GM08714 (cell line): ENCODE data around the gene COLEC12.

Experiments used
- H3K4me3 ChIP-seq: fragments of 200-500 bp; sonication (Bioruptor generic); 2 replicates; pipeline ENCODE4 v1.5.1; 2014; ENCODE audit warnings: mild to moderate bottlenecking, low read length, inconsistent platforms
- ZNF274 ChIP-seq: IDR thresholded peaks from 2 replicates; pipeline ENCODE4 v1.6.1; 2012; ENCODE audit warnings: mild to moderate bottlenecking, low read depth, low read length

Gene COLEC12

DNA sequence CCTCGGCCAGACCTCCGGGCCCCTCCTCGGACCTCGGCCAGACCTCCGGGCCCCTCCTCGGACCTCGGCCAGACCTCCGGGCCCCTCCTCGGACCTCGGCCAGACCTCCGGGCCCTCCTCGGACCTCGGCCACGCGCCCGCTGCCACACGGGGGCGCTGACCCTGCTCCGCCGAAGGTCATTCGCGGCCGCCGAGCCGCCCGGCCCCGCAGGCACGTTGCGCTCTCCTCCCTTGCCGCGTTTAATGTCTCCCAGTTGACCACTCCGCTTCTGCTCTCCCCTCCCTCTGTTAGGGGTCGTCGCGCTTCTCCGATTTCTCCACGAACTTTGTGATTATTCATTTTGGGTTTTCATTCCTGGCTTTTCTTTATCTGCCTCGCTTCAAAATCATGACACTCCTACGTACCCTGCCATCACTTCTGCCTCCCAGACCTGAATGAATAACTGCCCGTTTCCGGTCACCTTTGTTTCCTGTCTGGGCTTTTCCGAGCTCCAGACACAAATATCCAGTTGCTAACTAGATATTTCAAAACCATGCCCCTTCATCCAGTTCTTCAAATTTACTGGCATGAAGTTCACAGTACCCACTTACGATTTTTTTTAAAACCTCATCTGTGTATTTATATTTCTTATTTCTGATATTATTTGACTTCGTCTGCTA is 14.8 kb upstream of the COLEC12 start:
- no peak for TF ChIP-seq ZNF274
- no peak overlapping the region for H3K4me3 ChIP-seq

DNA sequence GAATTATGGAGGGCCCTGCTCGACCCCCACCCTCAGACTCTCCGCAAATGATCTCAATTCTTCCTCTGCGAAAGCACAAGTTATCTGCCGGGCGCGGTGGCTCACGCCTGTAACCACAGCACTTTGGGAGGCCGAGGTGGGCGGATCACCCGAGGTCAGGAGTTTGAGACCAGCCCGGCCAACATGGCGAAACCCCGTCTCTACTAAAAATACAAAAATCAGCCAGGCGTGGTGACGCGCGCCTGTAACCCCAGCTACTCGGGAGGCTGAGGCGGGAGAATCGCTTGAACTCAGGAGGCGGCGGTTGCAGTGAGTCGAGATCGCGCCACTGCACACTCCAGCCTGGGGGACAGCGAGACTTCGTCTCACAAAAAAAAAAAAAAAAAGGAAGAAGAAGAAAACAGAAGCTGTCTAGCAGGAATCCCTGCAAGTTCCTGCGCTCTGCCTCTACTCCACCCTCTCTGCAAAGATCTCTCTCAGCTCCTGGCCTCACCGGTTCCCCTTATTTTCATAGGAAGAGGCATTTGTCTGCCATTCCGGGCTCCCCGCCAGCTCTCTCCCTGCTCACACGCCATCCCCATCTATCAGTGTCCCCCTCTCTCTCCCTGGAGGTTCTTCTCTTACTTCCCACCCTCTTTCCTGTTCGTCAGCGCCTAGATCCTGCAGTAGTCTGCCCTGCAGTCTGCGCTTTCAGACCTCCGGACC is 13.5 kb upstream of the COLEC12 start:
- no peak overlapping the region for H3K4me3 ChIP-seq
- no peak for TF ChIP-seq ZNF274

DNA sequence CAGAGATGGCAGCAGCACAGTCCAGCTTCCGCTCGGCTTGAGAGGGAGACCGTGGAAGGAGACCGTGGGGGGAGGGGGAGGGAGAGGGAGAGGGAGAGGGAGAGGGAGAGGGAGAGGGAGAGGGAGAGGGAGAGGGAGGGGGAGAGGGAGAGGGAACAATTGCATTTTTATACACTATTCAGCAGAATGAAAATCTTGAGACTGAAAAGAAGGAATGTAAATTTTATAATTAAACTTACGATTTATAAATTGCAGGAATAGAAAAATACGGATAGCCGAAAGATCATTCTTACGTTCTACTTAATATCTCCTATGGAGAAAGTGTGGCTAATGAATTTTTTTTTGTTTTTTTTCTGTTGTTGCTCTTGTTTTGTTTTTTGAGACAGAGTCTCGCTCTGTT is 12.5 kb upstream of the COLEC12 start:
- TF ChIP-seq ZNF274, result no peak
- H3K4me3 ChIP-seq, result no peak overlapping the region

DNA sequence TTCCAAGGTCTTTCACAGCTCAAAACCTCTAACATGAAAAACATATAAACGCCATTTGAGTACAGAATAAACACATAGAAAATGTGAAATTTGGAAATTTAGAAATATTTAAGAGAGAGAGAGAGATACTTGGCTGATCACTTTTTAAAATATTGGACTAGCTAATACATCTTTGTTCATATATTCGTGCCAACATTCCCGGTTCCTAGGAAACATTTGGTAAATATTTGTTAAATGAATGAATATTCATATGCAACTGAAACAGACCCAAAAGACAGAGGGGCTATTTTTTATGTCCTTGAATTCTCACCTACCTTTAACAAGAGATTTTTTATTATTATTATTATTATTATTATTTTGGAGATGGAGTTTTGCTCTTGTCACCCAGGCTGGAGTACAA is 8.3 kb upstream of the COLEC12 start:
- H3K4me3 ChIP-seq, result no peak overlapping the region
- TF ChIP-seq ZNF274, result no peak

DNA sequence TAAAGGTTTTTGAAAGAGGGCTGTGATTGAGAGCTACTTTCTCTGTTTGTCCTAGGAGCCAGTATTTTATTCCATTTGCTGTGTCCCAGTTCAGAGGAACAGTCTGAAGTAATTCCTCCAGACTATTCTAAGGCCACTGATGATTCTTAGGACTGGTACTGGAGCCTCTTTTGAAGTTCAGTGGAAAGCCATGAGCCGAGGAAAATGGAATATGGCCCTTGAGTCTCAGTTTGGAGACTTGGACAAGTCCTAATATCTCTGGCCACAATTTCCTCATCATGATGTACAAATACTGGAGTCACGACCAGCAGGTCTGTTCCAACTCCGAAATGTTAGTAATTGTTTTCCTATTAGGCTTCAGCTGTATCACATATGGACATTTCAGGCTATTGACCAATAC is 7.1 kb upstream of the COLEC12 start:
- H3K4me3 ChIP-seq, result no peak overlapping the region
- no peak for TF ChIP-seq ZNF274

DNA sequence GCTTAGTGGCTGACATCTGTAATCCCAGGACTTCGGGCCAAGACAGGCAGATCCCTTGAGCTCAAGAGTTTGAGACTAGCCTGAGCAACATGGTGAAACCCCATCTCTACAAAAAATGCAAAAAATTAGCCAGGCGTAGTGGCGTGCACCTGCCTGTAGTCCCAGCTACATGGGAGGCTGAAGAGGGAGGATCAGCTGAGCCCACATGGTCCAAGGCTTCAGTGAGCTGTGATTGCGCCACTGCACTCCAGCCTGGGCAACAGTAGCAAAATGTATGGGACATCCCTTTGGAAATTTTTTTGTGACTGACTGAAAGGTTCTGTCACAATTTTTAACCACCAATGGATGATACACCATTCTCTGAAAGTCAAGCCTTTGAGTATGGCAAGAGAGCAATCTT is 6.3 kb upstream of the COLEC12 start:
- no peak overlapping the region for H3K4me3 ChIP-seq
- no peak for TF ChIP-seq ZNF274

DNA sequence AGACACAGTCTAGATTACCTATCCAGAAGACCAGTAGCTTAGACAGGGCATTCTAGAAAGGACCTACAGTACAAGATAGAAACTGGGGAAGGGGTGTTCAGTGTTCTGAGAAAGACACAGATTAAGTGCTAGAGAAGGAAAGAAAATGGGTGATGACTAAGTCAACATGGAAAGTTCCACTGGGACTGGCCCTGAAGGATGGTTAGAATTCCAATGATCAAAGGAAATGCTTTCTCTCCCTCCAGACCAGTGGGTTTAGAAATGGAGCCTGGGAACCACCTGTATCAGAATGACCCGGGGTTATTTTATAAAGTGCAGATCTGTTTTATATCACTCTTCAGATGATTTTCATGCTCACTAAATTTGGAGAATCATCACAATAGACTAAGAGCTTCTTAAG is 5.8 kb upstream of the COLEC12 start:
- TF ChIP-seq ZNF274, result no peak

DNA sequence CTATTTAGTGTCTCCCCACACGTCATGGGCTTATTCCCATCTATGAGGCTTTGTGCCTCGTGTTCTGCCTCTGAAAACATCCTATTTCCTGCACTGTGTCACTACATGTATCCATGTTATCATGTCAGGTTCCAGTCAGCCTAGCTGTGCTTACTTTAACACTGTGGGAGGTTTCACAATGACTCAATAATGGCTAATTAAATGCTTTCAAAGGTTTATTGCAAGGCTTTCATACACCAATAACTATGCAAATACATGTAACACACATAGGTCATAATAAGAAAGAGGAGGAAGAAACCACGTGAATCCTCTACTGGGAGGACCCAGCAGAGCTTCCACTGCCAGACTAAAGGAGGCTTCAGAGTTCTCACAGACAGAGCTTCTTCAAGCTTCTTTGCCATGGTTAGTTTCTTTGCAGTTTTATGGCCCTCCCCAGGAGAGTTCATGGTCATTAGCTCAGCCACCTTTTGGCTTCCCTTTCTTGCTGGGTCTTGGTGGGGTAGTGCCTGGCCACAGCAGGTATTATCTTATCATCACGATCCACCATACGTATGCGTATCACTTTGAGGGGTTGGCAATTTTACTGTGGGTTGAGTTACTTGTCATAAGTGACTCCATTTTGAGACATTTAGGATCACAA is 5.1 kb upstream of the COLEC12 start:
- TF ChIP-seq ZNF274, result no peak
- no peak overlapping the region for H3K4me3 ChIP-seq

More for the DNA sequence above, 5.8 kb upstream of the COLEC12 start:
- H3K4me3 ChIP-seq, result no peak overlapping the region

DNA sequence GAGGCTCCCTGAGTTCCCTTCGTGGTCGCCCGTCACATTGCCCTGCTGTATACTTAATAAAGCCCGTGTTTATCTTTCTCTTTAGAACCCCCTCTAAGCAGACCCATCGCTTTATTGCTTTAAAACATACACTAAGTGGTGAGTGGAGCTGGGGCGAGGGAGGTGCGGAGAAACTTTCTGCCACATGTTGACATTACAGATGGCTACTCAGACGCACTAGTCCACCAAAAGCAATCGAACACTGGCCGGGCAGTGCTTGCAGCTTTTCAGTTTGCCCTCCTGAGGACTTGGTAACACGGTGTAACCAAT is 859 bp upstream of the COLEC12 start:
- no peak overlapping the region for H3K4me3 ChIP-seq

DNA sequence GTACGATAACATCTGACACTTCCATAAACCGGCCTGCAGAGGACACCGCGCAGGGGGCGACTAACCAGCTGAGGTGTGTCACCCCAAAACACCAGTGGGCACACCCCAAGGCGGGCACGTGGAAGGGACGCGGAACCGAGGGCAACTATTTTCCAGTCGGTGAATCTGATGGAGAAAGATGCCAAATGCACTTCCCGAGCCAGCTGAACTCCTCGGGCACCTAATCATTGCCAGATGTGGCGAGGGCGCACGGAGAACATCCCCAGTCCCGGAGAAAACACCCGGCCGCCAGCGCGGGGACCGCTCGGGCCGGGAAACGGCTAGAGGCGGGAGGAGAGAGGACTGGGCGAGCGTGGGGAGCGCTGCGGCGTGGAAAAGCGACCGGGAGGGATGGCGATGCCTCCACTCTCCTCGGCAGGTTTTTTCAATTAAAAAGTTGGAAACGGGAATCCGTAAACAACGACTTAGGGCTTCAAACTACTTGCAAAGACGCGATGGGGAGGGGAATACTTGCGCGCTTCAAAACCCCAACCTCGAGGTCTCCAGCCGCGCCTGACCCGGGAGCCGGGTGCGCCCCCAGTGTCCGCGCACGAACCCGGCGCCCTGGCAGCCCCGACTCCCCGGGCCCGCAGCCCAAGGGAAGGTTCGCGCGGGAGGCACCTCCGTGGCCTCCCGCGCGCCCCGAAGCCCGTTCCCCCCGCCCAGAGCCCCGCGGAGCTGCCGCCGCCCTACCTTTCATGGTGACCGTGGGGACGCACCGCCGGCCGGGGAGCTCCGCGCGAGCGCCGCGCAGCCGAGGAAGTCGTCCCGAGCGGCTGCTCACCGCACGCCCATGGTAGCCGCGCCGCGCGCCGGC is 497 bp downstream of the COLEC12 start:
- H3K4me3 ChIP-seq, result peak overlapping the region; percentile 15; the same call in 1 of the 2 replicates
- TF ChIP-seq ZNF274, result no peak

More for the DNA sequence above, 859 bp upstream of the COLEC12 start:
- no peak for TF ChIP-seq ZNF274

DNA sequence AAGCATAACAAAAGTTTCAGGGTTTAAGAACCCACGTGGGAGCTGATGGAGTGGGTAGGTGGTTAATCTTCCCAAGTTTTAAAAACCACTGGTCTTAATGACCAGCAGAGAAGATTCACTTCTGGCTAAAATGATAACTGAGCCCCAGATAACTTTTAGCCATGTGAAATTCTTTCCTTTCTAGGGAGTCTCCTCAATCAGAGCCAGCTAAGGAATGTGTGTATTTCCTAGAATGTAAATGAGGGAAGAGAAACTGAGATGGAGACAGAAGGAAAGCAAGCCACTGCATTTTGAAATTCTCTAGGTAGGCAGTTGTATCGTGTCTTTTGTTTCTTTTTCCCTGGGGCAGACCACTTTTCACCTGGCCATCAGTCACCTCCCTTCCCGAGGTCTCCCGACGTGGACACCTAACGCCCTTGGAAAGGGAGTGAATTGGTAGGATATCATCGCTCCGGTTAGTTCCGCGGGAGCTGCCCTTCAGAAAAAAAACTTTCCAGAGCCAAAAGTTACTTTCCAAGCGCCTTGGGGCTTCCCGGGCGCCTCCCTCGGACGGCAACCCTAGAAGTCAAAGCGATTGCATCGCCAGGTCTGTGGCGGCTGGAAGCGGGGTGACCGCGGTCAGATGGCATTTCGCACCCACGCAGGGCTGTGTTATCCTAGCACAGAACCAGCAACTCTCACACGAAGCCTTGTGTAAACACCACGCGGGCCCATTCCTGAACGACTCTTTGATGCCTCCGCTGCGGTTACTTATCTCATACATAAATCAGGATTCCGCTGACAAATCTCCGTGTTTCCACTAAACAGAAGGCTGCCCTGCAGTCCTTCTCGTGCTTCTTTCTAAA is 1.3 kb downstream of the COLEC12 start:
- TF ChIP-seq ZNF274, result no peak
- no peak overlapping the region for H3K4me3 ChIP-seq

DNA sequence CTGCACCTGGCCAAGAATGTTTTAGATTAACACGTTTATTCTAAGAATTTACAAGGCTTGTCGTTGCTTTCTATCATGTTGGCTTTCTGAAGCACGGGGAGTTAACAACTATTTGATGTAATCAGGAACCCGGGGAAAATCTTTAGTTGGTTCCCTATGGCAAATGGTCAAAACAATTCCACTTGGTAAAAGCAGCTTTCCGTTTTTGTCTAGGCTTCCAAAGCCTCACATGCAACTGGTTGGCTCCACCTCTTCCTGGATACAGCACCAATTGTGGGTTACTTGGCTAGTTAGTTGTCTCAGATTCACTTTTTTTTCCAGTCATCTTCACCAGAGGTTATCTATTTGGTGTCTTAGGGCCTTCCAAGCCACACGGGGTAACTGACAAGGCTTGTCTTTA is 2.8 kb downstream of the COLEC12 start:
- no peak overlapping the region for H3K4me3 ChIP-seq
- TF ChIP-seq ZNF274, result no peak

DNA sequence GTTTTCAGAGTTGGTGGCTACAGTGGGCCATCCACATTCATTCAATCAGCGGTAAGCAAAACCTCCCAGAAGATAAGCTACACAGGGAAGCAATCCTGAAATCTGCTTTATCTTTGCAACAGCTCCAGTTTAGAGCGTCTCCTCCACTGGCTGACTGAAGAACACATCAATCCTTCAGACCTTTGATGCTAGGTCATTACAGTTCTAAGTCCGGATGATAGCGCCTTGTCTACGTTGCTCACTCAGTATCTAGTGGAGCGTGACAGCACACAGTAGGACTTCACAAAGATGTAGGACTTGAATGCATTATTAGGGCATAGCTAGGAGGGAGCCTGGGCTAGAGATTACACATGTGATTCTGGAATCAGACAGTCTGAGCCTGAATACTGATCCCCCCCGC is 5.0 kb downstream of the COLEC12 start:
- no peak for TF ChIP-seq ZNF274
- no peak overlapping the region for H3K4me3 ChIP-seq

DNA sequence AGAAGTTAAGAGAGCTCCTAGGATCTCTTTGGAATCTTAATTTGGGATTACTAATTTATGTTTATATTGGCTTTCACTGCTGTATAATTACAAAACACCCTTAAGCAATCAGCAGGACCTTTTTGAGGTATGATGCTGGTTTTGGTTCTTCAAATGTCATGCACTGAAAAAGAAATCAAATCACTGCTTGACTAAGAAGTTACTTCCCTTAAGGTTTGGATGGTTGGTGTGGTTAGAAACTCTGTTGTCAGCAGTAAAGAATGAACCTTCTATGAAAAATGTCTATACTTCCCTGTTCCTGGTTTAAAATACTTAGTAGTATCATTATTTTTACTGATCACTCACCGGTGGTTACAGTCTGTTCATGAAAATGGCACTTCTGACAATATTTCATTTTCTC is 5.5 kb downstream of the COLEC12 start:
- no peak overlapping the region for H3K4me3 ChIP-seq
- no peak for TF ChIP-seq ZNF274
